ENCODE data around the gene SSBP3. TPM values are rescaled to one million over a fixed set of nuclear protein-coding genes. Genes with fewer than 3 reads are reported as not detected.

The SSBP3 gene
- total RNA-seq, 3 donors from 2014 or later (not counting 1 experiment from before 2014, with no cell fraction given), result 162 to 224 (median 164) TPM

DNA sequence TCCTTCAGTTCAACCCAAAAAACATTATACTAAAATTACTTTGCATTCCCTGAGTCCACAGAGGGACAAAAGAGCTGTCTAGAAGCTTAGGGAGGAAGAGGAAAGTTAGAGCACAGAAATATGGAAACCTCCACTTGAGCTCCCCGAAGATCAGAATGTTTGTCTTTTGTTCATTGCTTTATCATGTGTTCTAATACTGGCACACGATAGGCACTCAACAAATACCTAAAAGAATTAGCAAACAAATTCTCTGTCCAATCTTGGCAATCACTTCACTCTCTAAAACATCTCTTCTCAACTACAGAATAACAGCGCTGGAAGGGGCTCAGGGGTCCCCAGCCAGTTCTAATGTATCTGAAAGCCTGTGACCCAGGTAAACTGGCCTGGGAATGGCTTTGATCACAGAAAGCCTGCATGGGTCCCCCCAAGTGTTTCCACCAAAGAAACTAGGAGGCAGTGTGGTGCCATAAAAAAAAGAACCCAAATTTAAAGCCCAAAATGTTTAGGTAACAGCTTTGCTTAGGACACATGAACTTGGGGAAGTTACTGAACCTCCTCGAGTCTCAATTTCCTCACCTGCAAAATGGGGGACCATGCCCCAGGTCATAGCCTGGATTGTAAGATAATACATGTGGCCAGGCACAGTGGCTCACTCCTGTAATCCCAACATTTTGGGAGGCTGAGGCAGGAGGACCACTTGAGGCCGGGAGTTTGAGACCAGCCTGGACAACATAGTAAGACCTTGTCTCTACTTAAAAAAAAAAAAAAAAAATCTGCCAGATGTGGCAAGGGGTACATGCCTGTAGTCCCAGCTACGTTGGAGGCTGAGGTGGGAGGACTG is 45.8 kb downstream of the SSBP3 start:
- Mint-ChIP-seq H3K4me3 (peak overlapping the region; percentile 42), H3K9me3 (no peaks in the 10 kb centered on the region), H3K27ac (peak overlapping the region; percentile 66 to 71), H3K4me1 (peaks cover 99 to 100% of the 10 kb centered on the region in 2 donors), H3K36me3 (no peaks in the 10 kb centered on the region), H3K27me3 (ENCODE audit: low read depth in 2 of 2) (no peaks in the 10 kb centered on the region)
- TF ChIP-seq, protein P1, sequence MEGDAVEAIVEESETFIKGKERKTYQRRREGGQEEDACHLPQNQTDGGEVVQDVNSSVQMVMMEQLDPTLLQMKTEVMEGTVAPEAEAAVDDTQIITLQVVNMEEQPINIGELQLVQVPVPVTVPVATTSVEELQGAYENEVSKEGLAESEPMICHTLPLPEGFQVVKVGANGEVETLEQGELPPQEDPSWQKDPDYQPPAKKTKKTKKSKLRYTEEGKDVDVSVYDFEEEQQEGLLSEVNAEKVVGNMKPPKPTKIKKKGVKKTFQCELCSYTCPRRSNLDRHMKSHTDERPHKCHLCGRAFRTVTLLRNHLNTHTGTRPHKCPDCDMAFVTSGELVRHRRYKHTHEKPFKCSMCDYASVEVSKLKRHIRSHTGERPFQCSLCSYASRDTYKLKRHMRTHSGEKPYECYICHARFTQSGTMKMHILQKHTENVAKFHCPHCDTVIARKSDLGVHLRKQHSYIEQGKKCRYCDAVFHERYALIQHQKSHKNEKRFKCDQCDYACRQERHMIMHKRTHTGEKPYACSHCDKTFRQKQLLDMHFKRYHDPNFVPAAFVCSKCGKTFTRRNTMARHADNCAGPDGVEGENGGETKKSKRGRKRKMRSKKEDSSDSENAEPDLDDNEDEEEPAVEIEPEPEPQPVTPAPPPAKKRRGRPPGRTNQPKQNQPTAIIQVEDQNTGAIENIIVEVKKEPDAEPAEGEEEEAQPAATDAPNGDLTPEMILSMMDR (IDR thresholded peaks at IDR 0.05), result no peak
- H3K36me3 ChIP-seq (ENCODE audit: control insufficient read depth, insufficient read depth, low read length), result peaks cover 5% of the 10 kb centered on the region
- 86% methylated on average over 6 of the region's 6 CpGs for WGBS (ENCODE audit: insufficient coverage)
- ATAC-seq, result no peak
- peaks cover 51% of the 10 kb centered on the region for H3K4me1 ChIP-seq (ENCODE audit: control insufficient read depth, insufficient read depth, low read length)
- H3K4me3 ChIP-seq (ENCODE audit: low read length), result no peak overlapping the region
- no peak overlapping the region for H3K27ac ChIP-seq (ENCODE audit: low read length)
- peak in 1 of 2 donors; percentile 38 for DNase-seq
- no peaks in the 10 kb centered on the region for H3K9me3 ChIP-seq (ENCODE audit: control insufficient read depth, insufficient read depth, low read length)
- intact Hi-C loops (cut with micrococcal nuclease), result loop anchor here (1.0 kb wide), 1 partner anchor 129 kb away; no protein-coding TSS in a partner anchor
- no peaks in the 10 kb centered on the region for H3K27me3 ChIP-seq (ENCODE audit: control insufficient read depth, insufficient read depth, low read length)

DNA sequence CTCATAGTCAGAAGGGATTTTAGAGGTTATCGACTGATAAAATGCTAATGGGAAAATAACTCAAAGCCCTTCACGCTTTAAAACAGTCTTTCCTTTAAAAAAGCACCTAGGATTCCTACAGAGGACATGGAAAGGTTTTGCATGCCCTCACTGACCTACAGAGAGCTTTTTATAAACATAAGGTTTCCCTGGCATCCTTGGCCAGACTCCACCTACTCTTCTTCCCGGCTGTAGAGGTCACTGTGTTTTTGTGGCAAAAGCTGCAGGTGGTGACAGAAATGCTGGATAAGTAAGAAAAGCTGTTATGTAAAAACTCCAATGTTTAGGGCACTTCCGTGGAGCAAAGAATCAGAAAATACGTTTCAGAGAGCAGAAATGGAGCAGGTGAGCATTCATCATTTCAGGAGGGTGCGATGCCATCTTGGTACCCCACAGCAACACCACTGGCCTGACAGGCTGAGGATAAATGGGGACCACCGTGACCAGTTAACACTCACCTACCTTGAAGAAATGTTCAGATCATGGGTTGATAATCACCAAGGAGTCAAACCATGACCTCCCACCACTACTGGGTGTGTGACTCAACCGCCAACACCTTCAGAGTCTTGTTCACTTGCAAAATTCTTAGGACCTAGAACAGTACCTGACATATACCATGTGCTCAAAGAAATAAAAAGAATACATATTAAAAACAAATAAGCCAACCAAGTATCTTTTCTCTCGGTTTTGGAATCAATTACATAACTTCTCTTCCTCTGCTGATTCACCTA is 46.6 kb downstream of the SSBP3 start:
- H3K27ac Mint-ChIP-seq, result peak overlapping the region; percentile 66 to 71
- H3K4me3 Mint-ChIP-seq, result peak overlapping the region; percentile 42

DNA sequence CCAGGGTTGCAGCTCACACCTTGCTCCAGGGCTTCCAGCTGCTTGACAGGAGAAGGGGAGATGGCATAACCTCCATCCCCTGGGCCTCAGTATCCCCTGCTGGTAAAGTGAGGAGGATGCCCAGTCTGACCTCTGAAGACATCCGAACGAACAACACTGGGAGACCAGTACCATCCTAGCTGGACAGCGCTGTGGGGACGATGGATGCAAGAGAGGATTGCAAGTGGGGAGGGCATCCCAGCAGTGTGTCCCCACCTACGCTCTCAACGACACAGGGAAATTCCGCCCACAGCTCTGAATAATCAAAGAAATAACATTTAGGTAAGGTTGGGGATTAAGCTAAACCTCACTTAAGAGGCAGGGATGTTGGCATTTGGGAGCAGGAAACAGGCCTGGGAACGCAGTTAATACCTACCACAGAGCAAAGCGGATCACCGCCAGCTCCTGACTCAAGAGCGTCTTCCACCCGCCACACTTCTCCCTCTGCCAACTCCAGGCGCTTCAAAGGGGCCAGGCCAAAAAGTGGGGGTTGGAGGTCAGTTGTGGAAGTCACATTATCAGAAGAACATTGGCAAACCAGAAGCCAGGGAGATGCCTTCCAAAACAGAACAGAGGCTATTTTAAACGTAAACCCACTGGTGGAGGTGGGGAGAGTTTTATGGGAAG is 47.6 kb downstream of the SSBP3 start:
- H3K9me3 Mint-ChIP-seq, result no peaks in the 10 kb centered on the region
- Histone ChIP-seq H3K4me1 (ENCODE audit: control insufficient read depth, insufficient read depth, low read length) (peaks cover 49% of the 10 kb centered on the region), H3K27ac (ENCODE audit: low read length) (no peak overlapping the region), H3K27me3 (ENCODE audit: control insufficient read depth, insufficient read depth, low read length) (no peaks in the 10 kb centered on the region), H3K36me3 (ENCODE audit: control insufficient read depth, insufficient read depth, low read length) (peaks cover 5% of the 10 kb centered on the region), H3K4me3 (ENCODE audit: low read length) (no peak overlapping the region), H3K9me3 (ENCODE audit: control insufficient read depth, insufficient read depth, low read length) (no peaks in the 10 kb centered on the region)
- ATAC-seq (no peak), DNase-seq (no peak)
- H3K27me3 Mint-ChIP-seq (ENCODE audit: low read depth in 2 of 2), result no peaks in the 10 kb centered on the region
- intact Hi-C loops (cut with micrococcal nuclease), result no loop called here
- H3K4me3 Mint-ChIP-seq, result no peak overlapping the region
- peak overlapping the region; percentile 66 to 71 for H3K27ac Mint-ChIP-seq
- H3K4me1 Mint-ChIP-seq, result peaks cover 95 to 100% of the 10 kb centered on the region in 2 donors
- 92% methylated on average over 8 of the region's 14 CpGs for WGBS (ENCODE audit: insufficient coverage)
- no peaks in the 10 kb centered on the region for H3K36me3 Mint-ChIP-seq
- TF ChIP-seq, protein P1 (IDR thresholded peaks at IDR 0.05), result no peak

More for the DNA sequence above, 46.6 kb downstream of the SSBP3 start:
- H3K4me3 ChIP-seq (ENCODE audit: low read length), result no peak overlapping the region
- H3K36me3 ChIP-seq (ENCODE audit: control insufficient read depth, insufficient read depth, low read length), result peaks cover 5% of the 10 kb centered on the region
- Mint-ChIP-seq H3K9me3 (no peaks in the 10 kb centered on the region), H3K4me1 (peaks cover 95 to 100% of the 10 kb centered on the region in 2 donors), H3K36me3 (no peaks in the 10 kb centered on the region), H3K27me3 (ENCODE audit: low read depth in 2 of 2) (no peaks in the 10 kb centered on the region)
- WGBS (ENCODE audit: insufficient coverage), result 75% methylated on average over 9 of the region's 9 CpGs
- H3K4me1 ChIP-seq (ENCODE audit: control insufficient read depth, insufficient read depth, low read length), result peaks cover 50% of the 10 kb centered on the region
- intact Hi-C loops (cut with micrococcal nuclease), result loop anchor here (1.0 kb wide), 1 partner anchor 130 kb away; no protein-coding TSS in a partner anchor
- DNase-seq, result no peak
- ATAC-seq, result peak in 2 of 3 donors; percentile 29 to 50
- TF ChIP-seq, protein P1 (IDR thresholded peaks at IDR 0.05), result no peak
- H3K27me3 ChIP-seq (ENCODE audit: control insufficient read depth, insufficient read depth, low read length), result no peaks in the 10 kb centered on the region
- H3K27ac ChIP-seq (ENCODE audit: low read length), result no peak overlapping the region
- H3K9me3 ChIP-seq (ENCODE audit: control insufficient read depth, insufficient read depth, low read length), result no peaks in the 10 kb centered on the region

All from natural killer cell (primary cell).